ENCODE measurements around the gene TMEM247.
"Not testable (repeated sequence)": the region's sequence is repeated elsewhere in the genome, so short reads cannot be mapped to it uniquely, and the experiment has no call there.

Gene TMEM247

GRCh38 chr2:46518861-46519260 lies 39.5 kb downstream of the TMEM247 start:
- DNase-seq (ENCODE audit: low read depth), result no peak
- no peak overlapping the region for H3K4me3 ChIP-seq (ENCODE audit: low read depth, low read length)
- no peak for TF ChIP-seq CTCF (IDR thresholded peaks at IDR 0.05; ENCODE audit: control insufficient read depth, extremely low read depth, insufficient read depth)

- DNase-seq (ENCODE audit: low read depth), result no peak
- no peak overlapping the region for H3K4me3 ChIP-seq (ENCODE audit: low read depth, low read length)
- TF ChIP-seq CTCF (IDR thresholded peaks at IDR 0.05; ENCODE audit: control insufficient read depth, extremely low read depth, insufficient read depth), result no peak
Observed at GRCh38 chr2:46519265-46519664, 39.9 kb downstream of the TMEM247 start.

DNA sequence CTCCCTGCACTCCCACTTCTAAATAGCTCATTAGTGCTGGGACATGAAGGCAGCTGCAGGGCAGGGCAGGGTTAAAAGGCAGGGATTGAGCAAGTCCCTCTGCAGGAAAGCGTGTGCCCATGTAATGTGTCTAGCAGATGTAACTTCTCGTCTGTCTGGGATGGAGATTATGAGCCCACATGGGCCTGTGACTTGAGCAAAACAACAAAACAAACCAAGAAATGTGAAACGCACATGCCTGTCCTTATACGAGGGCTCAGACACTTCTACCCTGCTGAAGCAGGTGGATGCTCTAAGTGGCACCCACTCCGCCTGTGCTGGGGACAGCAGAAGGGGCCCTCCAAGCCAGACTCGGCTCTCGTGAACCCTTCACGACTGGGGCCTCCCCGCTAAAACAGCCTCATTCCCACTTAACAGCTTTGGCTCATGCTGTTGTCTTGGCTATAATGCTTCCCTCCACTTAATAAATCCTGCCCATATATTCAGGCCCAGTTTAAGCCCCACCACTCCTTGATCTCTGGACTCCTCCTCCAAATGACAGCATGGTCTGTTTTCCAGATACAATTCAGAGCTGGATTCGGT lies 40.9 kb downstream of the TMEM247 start:
- no peak overlapping the region for H3K4me3 ChIP-seq (ENCODE audit: low read depth, low read length)
- DNase-seq (ENCODE audit: low read depth), result no peak
- TF ChIP-seq CTCF (IDR thresholded peaks at IDR 0.05; ENCODE audit: control insufficient read depth, extremely low read depth, insufficient read depth), result no peak

DNA sequence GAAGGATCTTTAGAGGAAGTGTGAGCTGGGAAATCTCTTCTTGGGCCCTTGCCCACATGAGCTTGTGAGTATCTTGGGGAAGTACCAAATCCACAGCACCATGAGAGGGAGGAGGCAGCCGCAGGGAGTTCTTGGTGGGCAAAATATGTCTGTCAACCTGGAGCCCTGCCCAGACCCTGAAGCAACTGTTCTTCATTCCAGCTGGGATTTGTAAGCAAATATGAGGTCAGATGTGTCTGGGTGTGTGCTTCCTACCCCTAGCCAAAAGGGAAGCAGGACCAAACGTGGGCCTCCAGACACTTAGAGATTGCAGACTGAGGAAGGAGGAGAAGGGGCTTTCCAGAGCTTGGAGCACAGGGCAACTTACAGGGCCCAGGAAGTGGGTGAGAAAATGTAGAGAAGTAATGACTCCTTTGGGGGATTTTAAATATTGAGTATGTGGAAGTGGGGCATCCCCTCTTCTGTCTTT lies 41.9 kb downstream of the TMEM247 start:
- no peak for TF ChIP-seq CTCF (IDR thresholded peaks at IDR 0.05; ENCODE audit: control insufficient read depth, extremely low read depth, insufficient read depth)
- no peak overlapping the region for H3K4me3 ChIP-seq (ENCODE audit: low read depth, low read length)
- DNase-seq (ENCODE audit: low read depth), result no peak

GRCh38 chr2:46522385-46522784 lies 43.0 kb downstream of the TMEM247 start:
- not testable (repeated sequence) for DNase-seq (ENCODE audit: low read depth); H3K4me3 ChIP-seq (ENCODE audit: low read depth, low read length)

DNA sequence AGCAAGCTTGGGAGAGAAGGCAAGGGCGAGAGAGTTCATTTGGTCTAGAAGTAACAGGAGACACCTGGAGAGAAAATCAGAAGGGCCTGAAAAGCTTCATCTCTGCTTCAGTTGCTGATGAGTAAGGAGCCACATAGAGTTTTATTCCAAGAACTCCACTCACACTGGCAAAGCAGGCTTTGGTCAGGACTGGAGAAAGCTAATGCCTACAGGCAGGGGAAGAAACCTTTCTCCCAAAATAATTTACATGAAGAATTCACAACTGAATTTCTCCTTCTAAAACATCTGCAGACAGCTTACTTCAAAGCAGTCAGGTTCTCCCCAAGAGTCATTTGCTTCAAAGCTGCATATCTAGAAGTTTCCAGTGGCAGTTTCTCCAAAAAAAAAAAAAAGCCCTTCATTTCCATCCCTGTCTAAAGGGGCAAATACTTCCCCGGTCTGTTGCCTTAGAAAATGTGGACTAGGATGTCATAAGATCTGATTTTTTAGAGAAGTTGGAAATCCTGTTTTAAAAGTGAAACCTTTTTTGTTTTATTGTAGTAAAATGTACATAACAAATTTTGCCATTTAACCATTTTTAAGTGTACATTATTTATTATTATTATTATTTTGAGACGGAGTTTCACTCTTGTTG lies 46.3 kb downstream of the TMEM247 start:
- no peak for DNase-seq (ENCODE audit: low read depth)
- no peak for TF ChIP-seq CTCF (IDR thresholded peaks at IDR 0.05; ENCODE audit: control insufficient read depth, extremely low read depth, insufficient read depth)

DNA sequence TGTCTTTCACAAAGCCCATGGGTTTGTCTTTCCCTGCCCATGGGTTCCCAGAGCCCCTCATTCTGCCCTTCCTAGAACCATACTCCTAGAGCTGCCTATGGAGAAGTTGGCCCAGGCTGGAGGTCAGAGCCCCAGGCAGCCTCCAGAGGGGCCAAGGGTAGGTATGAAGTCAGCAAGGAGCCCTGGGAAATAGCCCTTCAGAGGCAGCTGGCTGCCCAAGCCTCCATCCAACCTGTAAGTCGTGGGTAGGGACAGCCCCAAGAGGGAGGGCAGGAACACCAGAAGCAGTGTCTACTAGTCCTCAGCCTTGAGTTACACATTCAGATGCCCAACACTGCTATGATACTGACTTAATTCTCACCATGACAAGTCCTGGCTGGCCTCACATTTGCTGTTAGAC lies 49.5 kb downstream of the TMEM247 start:
- no peak for DNase-seq (ENCODE audit: low read depth)
- no peak for TF ChIP-seq CTCF (IDR thresholded peaks at IDR 0.05; ENCODE audit: control insufficient read depth, extremely low read depth, insufficient read depth)
- no peak overlapping the region for H3K4me3 ChIP-seq (ENCODE audit: low read depth, low read length)

More for the DNA sequence above, 46.3 kb downstream of the TMEM247 start:
- no peak overlapping the region for H3K4me3 ChIP-seq (ENCODE audit: low read depth, low read length)

Measured in LNCaP clone FGC (cell line).